ENCODE measurements around the gene CYP2R1. TPM values are rescaled to one million over a fixed set of nuclear protein-coding genes. Genes with fewer than 3 reads are reported as not detected.
A peak's percentile ranks its signal among the peaks of the same experiment; 100 is the strongest.
"Not testable (repeated sequence)": the region's sequence is repeated elsewhere in the genome, so short reads cannot be mapped to it uniquely, and the experiment has no call there.

The CYP2R1 gene
- total RNA-seq, 1 donor: 7.8 TPM

GRCh38 chr11:14894657-14895598 lies 2.9 kb upstream of the CYP2R1 start:
- DNase-seq (ENCODE audit: low read depth in 2 of 3, low spot score in 2 of 3): no peak

GRCh38 chr11:14892577-14892976 lies 546 bp upstream of the CYP2R1 start:
- DNase-seq (ENCODE audit: low read depth in 2 of 3, low spot score in 2 of 3): no peak

- DNase-seq (ENCODE audit: low read depth in 2 of 3, low spot score in 2 of 3): peak; percentile 79 to 90 (median 86)
These were observed 642 bp downstream of the CYP2R1 start for GRCh38 chr11:14891143-14892035.

GRCh38 chr11:14886513-14886912 lies 5.5 kb downstream of the CYP2R1 start:
- no peak for DNase-seq (ENCODE audit: low read depth in 2 of 3, low spot score in 2 of 3)

- no peak for DNase-seq (ENCODE audit: low read depth in 2 of 3, low spot score in 2 of 3)
These were observed 7.3 kb downstream of the CYP2R1 start for GRCh38 chr11:14884667-14885273.

GRCh38 chr11:14883683-14884082 lies 8.3 kb downstream of the CYP2R1 start:
- not testable (repeated sequence) for DNase-seq (ENCODE audit: low read depth in 2 of 3, low spot score in 2 of 3)

GRCh38 chr11:14882196-14882595 lies 9.8 kb downstream of the CYP2R1 start:
- no peak for DNase-seq (ENCODE audit: low read depth in 2 of 3, low spot score in 2 of 3)

- no peak for DNase-seq (ENCODE audit: low read depth in 2 of 3, low spot score in 2 of 3)
These were observed 10.3 kb downstream of the CYP2R1 start for GRCh38 chr11:14881576-14882193.

GRCh38 chr11:14875163-14875562 lies 16.9 kb downstream of the CYP2R1 start:
- DNase-seq (ENCODE audit: low read depth in 2 of 3, low spot score in 2 of 3): no peak

GRCh38 chr11:14873632-14874031 lies 18.4 kb downstream of the CYP2R1 start:
- DNase-seq (ENCODE audit: low read depth in 2 of 3, low spot score in 2 of 3): no peak

GRCh38 chr11:14872032-14872431 lies 20.0 kb downstream of the CYP2R1 start:
- no peak for DNase-seq (ENCODE audit: low read depth in 2 of 3, low spot score in 2 of 3)

GRCh38 chr11:14863775-14864174 lies 28.3 kb downstream of the CYP2R1 start:
- not testable (repeated sequence) for DNase-seq (ENCODE audit: low read depth in 2 of 3, low spot score in 2 of 3)

- DNase-seq (ENCODE audit: low read depth in 2 of 3, low spot score in 2 of 3): no peak
These were observed 30.4 kb downstream of the CYP2R1 start for GRCh38 chr11:14861680-14862079.

GRCh38 chr11:14860511-14860910 lies 31.5 kb downstream of the CYP2R1 start:
- no peak for DNase-seq (ENCODE audit: low read depth in 2 of 3, low spot score in 2 of 3)

GRCh38 chr11:14858404-14858803 lies 33.6 kb downstream of the CYP2R1 start:
- DNase-seq (ENCODE audit: low read depth in 2 of 3, low spot score in 2 of 3): no peak

- DNase-seq (ENCODE audit: low read depth in 2 of 3, low spot score in 2 of 3): no peak
These were observed 34.4 kb downstream of the CYP2R1 start for GRCh38 chr11:14857621-14858020.

GRCh38 chr11:14855890-14856289 lies 36.1 kb downstream of the CYP2R1 start:
- DNase-seq (ENCODE audit: low read depth in 2 of 3, low spot score in 2 of 3): no peak

- no peak for DNase-seq (ENCODE audit: low read depth in 2 of 3, low spot score in 2 of 3)
These were observed 38.0 kb downstream of the CYP2R1 start for GRCh38 chr11:14854057-14854456.

- DNase-seq (ENCODE audit: low read depth in 2 of 3, low spot score in 2 of 3): no peak
These were observed 39.4 kb downstream of the CYP2R1 start for GRCh38 chr11:14852571-14853177.

GRCh38 chr11:14842002-14842401 lies 50.0 kb downstream of the CYP2R1 start:
- no peak for DNase-seq (ENCODE audit: low read depth in 2 of 3, low spot score in 2 of 3)

Measured in hematopoietic multipotent progenitor cell (in vitro differentiated cells).